C4-2B (cell line): ENCODE results near the gene PCDHGA3.

ENCODE experiments used
- CTCF ChIP-seq: fragments of 450-650 bp; conservative IDR thresholded peaks from 2 replicates; pipeline ENCODE4 v1.5.1; 2017; ENCODE audit warnings: mild to moderate bottlenecking
- ZFX ChIP-seq: fragments of 450-650 bp; IDR thresholded peaks from 2 replicates; pipeline ENCODE4 v1.6.1; 2017

- TF ChIP-seq CTCF (no peak), ZFX (no peak)
These were observed 41.0 kb downstream of the PCDHGA3 start for GRCh38 chr5:141384471-141385267.
